ENCODE measurements around the gene NEDD8. TPM values are rescaled to one million over a fixed set of nuclear protein-coding genes. Genes with fewer than 3 reads are reported as not detected.

The NEDD8 gene
- polyA plus RNA-seq, 1 experiment, result 242 TPM

DNA sequence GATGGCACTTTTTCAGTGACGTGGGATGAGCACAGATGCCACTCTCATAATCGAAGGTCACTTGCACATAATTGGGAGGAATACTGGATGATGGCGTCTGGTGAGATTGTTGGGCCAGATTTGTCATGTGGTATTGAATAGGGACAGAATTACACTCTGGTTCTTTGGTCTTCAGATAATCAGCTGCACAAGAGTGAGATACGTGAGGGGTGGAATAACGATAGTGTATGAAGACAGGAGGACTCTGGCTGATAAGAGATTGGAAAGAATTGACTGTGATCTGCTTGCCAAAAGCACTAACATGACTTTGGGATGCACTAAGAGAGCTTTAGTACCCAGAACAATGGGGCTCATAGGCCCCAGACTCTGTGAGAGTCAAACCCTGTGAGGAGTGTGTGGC, 46.3 kb upstream of the NEDD8 start:
- POLR2A ChIA-PET, result no interaction called here
- CTCF ChIA-PET, result interaction anchor here (1.6 to 9.7 kb wide), 3 partner anchors 19 to 158 kb away, joined by 6 to 47 read pairs (median 6); partner anchors contain the start of genes DHRS1, NOP9 and TINF2
- TF ChIP-seq, protein P1, sequence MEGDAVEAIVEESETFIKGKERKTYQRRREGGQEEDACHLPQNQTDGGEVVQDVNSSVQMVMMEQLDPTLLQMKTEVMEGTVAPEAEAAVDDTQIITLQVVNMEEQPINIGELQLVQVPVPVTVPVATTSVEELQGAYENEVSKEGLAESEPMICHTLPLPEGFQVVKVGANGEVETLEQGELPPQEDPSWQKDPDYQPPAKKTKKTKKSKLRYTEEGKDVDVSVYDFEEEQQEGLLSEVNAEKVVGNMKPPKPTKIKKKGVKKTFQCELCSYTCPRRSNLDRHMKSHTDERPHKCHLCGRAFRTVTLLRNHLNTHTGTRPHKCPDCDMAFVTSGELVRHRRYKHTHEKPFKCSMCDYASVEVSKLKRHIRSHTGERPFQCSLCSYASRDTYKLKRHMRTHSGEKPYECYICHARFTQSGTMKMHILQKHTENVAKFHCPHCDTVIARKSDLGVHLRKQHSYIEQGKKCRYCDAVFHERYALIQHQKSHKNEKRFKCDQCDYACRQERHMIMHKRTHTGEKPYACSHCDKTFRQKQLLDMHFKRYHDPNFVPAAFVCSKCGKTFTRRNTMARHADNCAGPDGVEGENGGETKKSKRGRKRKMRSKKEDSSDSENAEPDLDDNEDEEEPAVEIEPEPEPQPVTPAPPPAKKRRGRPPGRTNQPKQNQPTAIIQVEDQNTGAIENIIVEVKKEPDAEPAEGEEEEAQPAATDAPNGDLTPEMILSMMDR (IDR thresholded peaks at IDR 0.05; ENCODE audit: insufficient read depth, low read depth, low read length), result no peak
- Histone ChIP-seq H3K36me3 (ENCODE audit: control insufficient read depth, insufficient read depth, low read length) (no peaks in the 10 kb centered on the region), H3K27me3 (ENCODE audit: control insufficient read depth, insufficient read depth, low read length) (no peaks in the 10 kb centered on the region), H3K4me3 (ENCODE audit: low read depth, low read length) (no peak overlapping the region)
- no peak for DNase-seq (ENCODE audit: low read depth)

GRCh38 chr14:24277606-24278321, 45.6 kb upstream of the NEDD8 start:
- no peak for DNase-seq (ENCODE audit: low read depth)
- TF ChIP-seq, protein P1 (IDR thresholded peaks at IDR 0.05; ENCODE audit: insufficient read depth, low read depth, low read length), result no peak
- no peaks in the 10 kb centered on the region for H3K36me3 ChIP-seq (ENCODE audit: control insufficient read depth, insufficient read depth, low read length)
- no peak overlapping the region for H3K4me3 ChIP-seq (ENCODE audit: low read depth, low read length)
- POLR2A ChIA-PET, result no interaction called here
- CTCF ChIA-PET, result interaction anchor here (1.6 to 9.7 kb wide), 3 partner anchors 19 to 159 kb away, joined by 6 to 47 read pairs (median 6); partner anchors contain the start of genes DHRS1, NOP9 and TINF2
- no peaks in the 10 kb centered on the region for H3K27me3 ChIP-seq (ENCODE audit: control insufficient read depth, insufficient read depth, low read length)

- TF ChIP-seq, protein P1 (IDR thresholded peaks at IDR 0.05; ENCODE audit: insufficient read depth, low read depth, low read length), result no peak
- DNase-seq (ENCODE audit: low read depth), result no peak
- ChIA-PET POLR2A (no interaction called here), CTCF (interaction anchor here (2.0 kb wide), 1 partner anchor 160 kb away, joined by 6 read pairs; no protein-coding TSS in a partner anchor)
- no peaks in the 10 kb centered on the region for H3K27me3 ChIP-seq (ENCODE audit: control insufficient read depth, insufficient read depth, low read length)
- H3K4me3 ChIP-seq (ENCODE audit: low read depth, low read length), result no peak overlapping the region
- no peaks in the 10 kb centered on the region for H3K36me3 ChIP-seq (ENCODE audit: control insufficient read depth, insufficient read depth, low read length)
These were observed 44.9 kb upstream of the NEDD8 start for GRCh38 chr14:24277071-24277470.

DNA sequence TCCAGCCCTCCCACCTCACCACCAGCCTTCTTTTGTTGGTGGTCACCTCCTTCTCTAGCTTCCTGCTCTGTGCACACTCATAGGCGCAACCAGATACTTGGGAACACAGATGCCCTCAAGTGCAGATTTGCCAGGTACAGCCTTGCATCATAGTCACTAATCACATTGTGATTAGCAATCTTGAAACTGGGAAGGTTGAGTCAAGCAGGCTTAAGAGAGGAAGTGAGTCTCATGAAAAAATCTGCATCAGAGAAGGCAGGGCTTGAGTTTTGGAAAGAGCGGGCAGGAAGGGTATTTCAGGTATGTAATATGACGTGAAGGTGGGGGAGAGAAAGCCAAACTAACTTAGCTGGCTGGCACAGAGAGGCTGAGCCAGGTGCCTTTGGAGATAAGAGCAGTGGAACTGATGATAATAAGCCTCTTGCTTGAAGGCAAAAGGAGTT, 42.0 kb upstream of the NEDD8 start:
- POLR2A ChIA-PET, result no interaction called here
- peaks cover 2% of the 10 kb centered on the region; the same call in 1 of the 2 replicates for H3K36me3 ChIP-seq (ENCODE audit: control insufficient read depth, insufficient read depth, low read length)
- CTCF ChIA-PET, result interaction anchor here (0.8 to 3.2 kb wide), 6 partner anchors 11 to 33 kb away, joined by 3 to 12 read pairs (median 3); partner anchors contain the start of genes CIDEB, NOP9 and TINF2
- no peak overlapping the region for H3K4me3 ChIP-seq (ENCODE audit: low read depth, low read length)
- no peaks in the 10 kb centered on the region for H3K27me3 ChIP-seq (ENCODE audit: control insufficient read depth, insufficient read depth, low read length)
- DNase-seq (ENCODE audit: low read depth), result no peak
- TF ChIP-seq, protein P1 (IDR thresholded peaks at IDR 0.05; ENCODE audit: insufficient read depth, low read depth, low read length), result no peak

DNA sequence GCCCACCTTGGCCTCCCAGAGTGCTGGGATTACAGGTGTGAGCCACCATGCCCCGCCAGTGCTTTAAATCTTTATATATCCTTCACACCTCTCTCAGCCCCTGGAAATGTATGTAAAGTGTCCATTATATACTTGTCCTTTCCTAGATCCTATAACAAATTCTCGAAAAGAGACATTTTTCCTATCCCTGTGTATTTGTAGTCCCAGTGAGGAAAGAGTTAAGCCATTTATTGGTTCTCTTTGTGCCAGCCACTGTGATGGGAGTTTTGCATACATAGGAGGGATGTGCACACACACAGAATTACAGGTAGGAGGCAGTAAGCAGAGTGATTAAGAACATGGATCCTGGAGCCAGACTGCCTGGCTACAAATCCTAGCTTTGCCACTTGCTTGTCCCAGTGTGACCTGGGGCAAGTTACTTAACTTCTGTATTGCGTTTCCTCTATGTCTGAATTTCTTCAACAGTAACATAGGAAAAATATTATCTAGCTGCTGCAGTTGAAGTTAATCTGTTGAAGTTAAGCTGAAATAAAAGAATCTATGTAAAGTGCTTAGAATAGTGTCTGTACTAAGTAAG, 41.3 kb upstream of the NEDD8 start:
- POLR2A ChIA-PET, result no interaction called here
- no peaks in the 10 kb centered on the region for H3K27me3 ChIP-seq (ENCODE audit: control insufficient read depth, insufficient read depth, low read length)
- CTCF ChIA-PET, result interaction anchor here (0.8 to 3.2 kb wide), 6 partner anchors 11 to 34 kb away, joined by 3 to 12 read pairs (median 3); partner anchors contain the start of genes CIDEB, NOP9 and TINF2
- no peak for DNase-seq (ENCODE audit: low read depth)
- H3K36me3 ChIP-seq (ENCODE audit: control insufficient read depth, insufficient read depth, low read length), result peaks cover 6% of the 10 kb centered on the region
- TF ChIP-seq, protein P1 (IDR thresholded peaks at IDR 0.05; ENCODE audit: insufficient read depth, low read depth, low read length), result no peak
- H3K4me3 ChIP-seq (ENCODE audit: low read depth, low read length), result no peak overlapping the region
